Left lung (tissue), 10 donors: ENCODE data around the gene TBC1D8B. TPM values are rescaled to one million over a fixed set of nuclear protein-coding genes. Genes with fewer than 3 reads are reported as not detected.
A peak's percentile ranks its signal among the peaks of the same experiment; 100 is the strongest.

Experiments
- ATAC-seq: fragments of 200-7000 bp; cut with Tn5 transposase; one replicate; pipeline ENCODE4 v1.9.1; 2020; ENCODE audit warnings: moderate library complexity
- DNase-seq, 4 donors: peaks; one replicate each; pipeline ENCODE4 v3.0.0-alpha.2; 2013 to 2020
- H3K27ac ChIP-seq, 2 donors: fragments of 200-600 bp; sonication (generic) in 1 of 2; one replicate each; pipeline versions ENCODE4 v1.5.0 to v1.8.0; 2020 to 2021
- H3K27me3 ChIP-seq, 2 donors: fragments of 200-600 bp; sonication (generic) in 1 of 2; one replicate each; pipeline versions ENCODE4 v1.5.0 to v1.8.0; 2020 to 2021
- H3K36me3 ChIP-seq, 2 donors: fragments of 200-600 bp; sonication (generic) in 1 of 2; one replicate each; pipeline versions ENCODE4 v1.5.0 to v1.8.0; 2020 to 2021
- H3K4me1 ChIP-seq, 2 donors: fragments of 200-600 bp; one replicate each; pipeline ENCODE4 v1.8.0; 2021
- H3K4me3 ChIP-seq, 2 donors: fragments of 200-600 bp; sonication (generic) in 1 of 2; one replicate each; pipeline versions ENCODE4 v1.5.0 to v1.8.0; 2020 to 2021; ENCODE audit warnings: mild to moderate bottlenecking in 1 of 2
- H3K9me3 ChIP-seq, 2 donors: fragments of 200-600 bp; sonication (generic) in 1 of 2; one replicate each; pipeline versions ENCODE4 v1.5.0 to v1.8.0; 2020 to 2021
- CTCF ChIP-seq, 2 donors: fragments of 200-600 bp; sonication (generic) in 1 of 2; IDR thresholded peaks; one replicate each; pipeline versions ENCODE4 v1.5.0 to v1.8.0; 2021; ENCODE audit warnings: antibody characterized with exemption in 2 of 2
- intact Hi-C, 2 donors: fragments of 100-400 bp; cut with DNase I; formaldehyde crosslinking; loops; one replicate each; pipeline versions ENCODE4 v1.11.2 to v1.14.2; 2022
- polyA plus RNA-seq, 6 donors: library from polyadenylated mRNA; unstranded; fragments of 120-200 nt; gene quantifications; one replicate each; pipeline ENCODE4 v1.2.1, GENCODE V29; 2013; ENCODE audit not compliant: insufficient read length in 6 of 6
- total RNA-seq, 2 donors: library from RNA; stranded (reverse); fragmentation: NEBNext Ultra II Directional; extraction: Animal tissue kit (Norgen Biotek cat#: 25700); gene quantifications; one replicate each; pipeline ENCODE4 v1.2.1, GENCODE V29; 2021
- donor health status: DM: no; HTN: yes; CAD: no.
- donor health status: DM: no; HTN: no; CAD: no.

TBC1D8B gene
- total and polyA plus RNA-seq, 8 donors = 9.6 to 13.3 (median 10.4) TPM

DNA sequence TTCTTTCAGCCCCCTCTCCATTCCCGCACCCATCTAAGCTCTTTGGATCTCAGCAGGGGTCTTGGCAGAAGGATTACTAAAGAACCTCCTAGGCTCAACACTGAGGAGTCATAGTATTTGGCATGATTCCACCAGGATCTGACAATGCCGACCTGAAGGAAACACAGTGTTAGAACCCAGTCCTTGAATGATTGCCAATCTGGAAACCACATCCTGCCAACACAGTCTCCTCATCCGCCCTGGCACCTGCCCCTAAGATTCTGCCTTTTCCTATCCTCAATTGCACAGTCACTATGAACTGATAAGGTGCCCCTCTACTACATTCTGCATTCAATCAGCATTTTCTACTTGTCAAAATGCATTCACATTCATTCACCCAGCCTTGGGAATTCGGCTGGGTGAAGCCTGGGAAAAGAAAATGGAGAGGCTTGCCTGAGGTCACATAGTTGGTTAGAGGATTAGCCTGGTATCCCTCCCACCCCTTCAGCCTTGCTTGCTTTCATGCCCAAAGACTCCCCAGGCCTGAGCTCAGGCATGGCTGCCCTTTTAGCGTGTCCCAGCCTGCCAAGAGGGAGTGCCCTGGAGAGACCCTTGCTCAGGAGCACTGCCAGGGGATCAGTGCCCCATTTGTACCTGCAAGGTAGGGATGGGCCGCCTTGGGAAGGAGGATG is 115.5 kb downstream of the TBC1D8B start:
- peaks cover 0 to 10% of the 10 kb centered on the region in 2 donors for H3K27me3 ChIP-seq
- H3K27ac ChIP-seq = no peak overlapping the region
- no peak overlapping the region for H3K4me3 ChIP-seq
- H3K9me3 ChIP-seq = no peaks in the 10 kb centered on the region
- H3K4me1 ChIP-seq = no peaks in the 10 kb centered on the region
- intact Hi-C loops = no loop called here
- DNase-seq (no peak), ATAC-seq (no peak)
- H3K36me3 ChIP-seq = no peaks in the 10 kb centered on the region
- TF ChIP-seq CTCF (IDR thresholded peaks at IDR 0.05) = no peak

DNA sequence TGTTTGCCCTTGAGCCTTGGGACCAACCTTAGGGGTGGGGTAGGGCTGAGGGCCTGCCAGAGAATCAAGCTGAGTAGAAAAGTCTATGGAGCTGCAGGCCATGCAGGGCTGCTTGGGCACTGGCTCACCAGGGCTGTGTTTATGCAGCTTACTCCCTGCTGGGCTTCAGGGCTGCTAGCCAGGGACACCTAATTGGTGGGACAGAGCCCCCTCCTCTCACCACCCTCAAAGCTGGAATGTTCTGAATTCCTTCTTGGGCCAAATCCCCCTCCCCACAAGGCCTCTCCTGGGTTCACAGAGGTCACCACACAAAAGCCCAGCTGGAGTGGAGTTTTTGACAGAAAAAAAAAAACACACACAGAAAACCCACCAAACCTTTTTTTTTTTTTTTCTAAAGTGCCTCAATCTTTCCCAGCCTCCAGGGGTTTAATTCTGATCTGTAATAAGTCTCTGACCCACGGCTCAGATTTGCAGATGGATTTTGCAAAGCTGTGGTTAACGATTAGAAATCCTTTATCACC is 117.5 kb downstream of the TBC1D8B start, which contains the start of gene CLDN2:
CLDN2 (plus strand) TSS at position 471 of the 521 bp plus-strand sequence. CDS start 7,827 bp downstream, outside the sequence.
- no peaks in the 10 kb centered on the region for H3K36me3 ChIP-seq
- peaks cover 0 to 6% of the 10 kb centered on the region in 2 donors for H3K27me3 ChIP-seq
- intact Hi-C loops = no loop called here
- no peak within 1 kb of the TSS for H3K4me3 ChIP-seq
- no peak for TF ChIP-seq CTCF (IDR thresholded peaks at IDR 0.05)
- no peak for DNase-seq
- H3K4me1 ChIP-seq = no peaks in the 10 kb centered on the region
- H3K9me3 ChIP-seq = no peaks in the 10 kb centered on the region
- H3K27ac ChIP-seq = no peak within 1 kb of the TSS
- ATAC-seq = no peak

GRCh38 chrX:106921637-106922036 is 119.2 kb downstream of the TBC1D8B start:
- no peak overlapping the region for H3K4me3 ChIP-seq
- no peak for DNase-seq
- intact Hi-C loops = no loop called here
- no peaks in the 10 kb centered on the region for H3K9me3 ChIP-seq
- TF ChIP-seq CTCF (IDR thresholded peaks at IDR 0.05) = no peak
- H3K27me3 ChIP-seq = no peaks in the 10 kb centered on the region
- no peaks in the 10 kb centered on the region for H3K36me3 ChIP-seq
- H3K27ac ChIP-seq = no peak overlapping the region
- ATAC-seq = peak; percentile 77
- H3K4me1 ChIP-seq = no peaks in the 10 kb centered on the region

Other genes starting within 250 kb of the TBC1D8B start
- 1 to 10 TPM; 3.2 to 4.9 TPM for gene RADX, start 190.7 kb upstream of the TBC1D8B start, total RNA-seq
- gene RADX, start 190.7 kb upstream of the TBC1D8B start, polyA plus RNA-seq = 10 to 100 TPM; 10.5 to 15.5 (median 13.8) TPM
- 10 to 100 TPM; 13.3 to 20.8 TPM for gene RNF128, start 76.0 kb upstream of the TBC1D8B start, total RNA-seq
- gene RNF128, start 76.0 kb upstream of the TBC1D8B start, polyA plus RNA-seq = 1 to 10 TPM in 4 of 6 donors, under 1 TPM in 2; 0.86 to 2.9 (median 1.5) TPM
- not detected for gene RIPPLY1, start 100.7 kb downstream of the TBC1D8B start, total RNA-seq
- gene RIPPLY1, start 100.7 kb downstream of the TBC1D8B start, polyA plus RNA-seq = under 1 TPM; 0.28 to 0.40 (median 0.36) TPM
- gene CLDN2, start 117.7 kb downstream of the TBC1D8B start, total RNA-seq = 1 to 10 TPM in 1 of 2 donors, under 1 TPM in 1; 0.16 to 2.9 TPM
- gene CLDN2, start 117.7 kb downstream of the TBC1D8B start, polyA plus RNA-seq = 10 to 100 TPM; 33.9 to 85.8 (median 66.8) TPM
- gene MORC4, start 197.5 kb downstream of the TBC1D8B start, total RNA-seq = 10 to 100 TPM; 12.8 to 26.2 TPM
- 10 to 100 TPM; 35.9 to 45.5 (median 38.8) TPM for gene MORC4, start 197.5 kb downstream of the TBC1D8B start, polyA plus RNA-seq